Peyer's patch (tissue), 4 donors: ENCODE data around the gene DCHS1.

Experiments used
- POLR2A ChIP-seq, 2 donors: fragments of 450-650 bp; IDR thresholded peaks; one replicate each; pipeline ENCODE4 v1.5.1; 2017; ENCODE audit warnings: antibody characterized with exemption in 2 of 2, mild to moderate bottlenecking in 2 of 2, moderate library complexity in 2 of 2
- TF ChIP-seq, protein P1 (sequence below), 6 experiments: fragments of 450-650 bp in 4 of 6; fragments of 200-600 bp in 2 of 6; sonication (generic) in 1 of 6; IDR thresholded peaks; one replicate each; pipeline ENCODE4 v1.5.1; 2017 to 2019; ENCODE audit warnings: antibody characterized with exemption in 6 of 6, mild to moderate bottlenecking in 3 of 6, moderate library complexity in 1 of 6

DNA sequence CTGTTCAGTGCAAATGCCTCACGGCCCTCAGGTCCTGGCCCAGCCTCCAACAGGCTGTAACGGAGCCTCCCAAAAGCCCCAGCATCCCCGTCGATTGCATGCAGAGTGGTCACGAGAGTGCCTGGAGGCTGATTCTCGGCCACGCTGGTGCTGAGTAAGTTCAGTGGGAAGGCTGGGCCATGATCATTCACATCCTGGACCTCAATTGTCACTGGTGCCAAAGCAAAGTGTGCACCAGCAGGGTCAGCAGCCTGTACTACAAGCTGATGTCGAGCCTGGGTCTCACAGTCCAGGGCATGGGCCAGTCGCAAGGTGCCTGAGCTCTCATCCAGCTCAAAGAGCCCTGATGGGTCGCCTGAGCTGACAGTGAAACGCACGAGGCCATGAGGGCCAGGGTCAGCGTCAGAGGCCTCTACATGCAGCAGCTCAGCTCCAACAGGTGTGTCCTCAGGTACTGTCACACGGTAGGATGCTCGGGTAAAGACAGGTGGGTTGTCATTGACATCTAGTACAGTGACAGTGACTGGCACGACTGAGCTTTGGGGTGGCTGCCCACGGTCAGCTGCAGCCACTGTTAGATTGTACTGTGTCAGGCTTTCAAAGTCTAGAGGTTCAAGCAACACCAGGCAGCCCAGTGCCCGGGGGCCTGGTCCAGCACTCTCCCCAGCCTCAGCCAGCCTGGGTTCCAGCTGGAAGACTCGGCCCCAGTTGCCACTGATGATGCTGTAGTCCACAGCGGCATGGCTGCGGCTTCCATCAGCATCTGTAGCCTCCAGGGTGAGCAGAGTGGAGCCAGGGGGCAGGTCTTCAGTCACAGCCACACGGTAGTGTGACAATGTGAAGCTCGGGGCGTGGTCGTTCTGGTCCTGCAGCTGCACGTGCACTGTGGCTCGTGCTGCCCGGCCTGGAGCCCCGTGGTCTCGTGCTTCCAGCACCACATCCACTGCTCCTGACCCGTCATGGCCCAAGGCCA is 31.9 kb downstream of the DCHS1 start:
- TF ChIP-seq POLR2A (IDR thresholded peaks at IDR 0.05), result no peak
- TF ChIP-seq, protein P1, sequence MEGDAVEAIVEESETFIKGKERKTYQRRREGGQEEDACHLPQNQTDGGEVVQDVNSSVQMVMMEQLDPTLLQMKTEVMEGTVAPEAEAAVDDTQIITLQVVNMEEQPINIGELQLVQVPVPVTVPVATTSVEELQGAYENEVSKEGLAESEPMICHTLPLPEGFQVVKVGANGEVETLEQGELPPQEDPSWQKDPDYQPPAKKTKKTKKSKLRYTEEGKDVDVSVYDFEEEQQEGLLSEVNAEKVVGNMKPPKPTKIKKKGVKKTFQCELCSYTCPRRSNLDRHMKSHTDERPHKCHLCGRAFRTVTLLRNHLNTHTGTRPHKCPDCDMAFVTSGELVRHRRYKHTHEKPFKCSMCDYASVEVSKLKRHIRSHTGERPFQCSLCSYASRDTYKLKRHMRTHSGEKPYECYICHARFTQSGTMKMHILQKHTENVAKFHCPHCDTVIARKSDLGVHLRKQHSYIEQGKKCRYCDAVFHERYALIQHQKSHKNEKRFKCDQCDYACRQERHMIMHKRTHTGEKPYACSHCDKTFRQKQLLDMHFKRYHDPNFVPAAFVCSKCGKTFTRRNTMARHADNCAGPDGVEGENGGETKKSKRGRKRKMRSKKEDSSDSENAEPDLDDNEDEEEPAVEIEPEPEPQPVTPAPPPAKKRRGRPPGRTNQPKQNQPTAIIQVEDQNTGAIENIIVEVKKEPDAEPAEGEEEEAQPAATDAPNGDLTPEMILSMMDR (IDR thresholded peaks at IDR 0.05), result no peak
